ENCODE measurements around the gene HES7. TPM values are rescaled to one million over a fixed set of nuclear protein-coding genes. Genes with fewer than 3 reads are reported as not detected.
A peak's percentile ranks its signal among the peaks of the same experiment; 100 is the strongest.

Gene HES7
- polyA plus RNA-seq, 2 of the 4 experiments (the other 2 are of a cell fraction): 0.56 to 0.72 TPM

GRCh38 chr17:8133941-8134340, 10.0 kb upstream of the HES7 start:
- ATAC-seq (no peak), DNase-seq (ENCODE audit: low read depth in 1 of 2, low spot score in 1 of 2) (no peak), FAIRE-seq (no peak)
- Histone ChIP-seq H3K27ac (peak overlapping the region; percentile 35 to 64; a peak in 5 of 6 replicates), H3K4me1 (peaks cover 30% of the 10 kb centered on the region), H3K4me3 (no peak overlapping the region), H3K9me3 (no peaks in the 10 kb centered on the region), H3K4me2 (peak overlapping the region; percentile 16)
- TF ChIP-seq FOSL2 (IDR thresholded peaks at IDR 0.05) (no peak), FOSL2 (CRISPR knock-in tag; IDR thresholded peaks at IDR 0.05) (peak; percentile 80), SMC3 (IDR thresholded peaks at IDR 0.05) (no peak), TP53 (CRISPR knock-in tag; IDR thresholded peaks at IDR 0.05) (no peak)
- 34% methylated on average over 4 of the region's 4 CpGs for WGBS (ENCODE audit: missing lambda C conversion rate)
- POLR2A ChIA-PET: interaction anchor here (1.0 to 1.2 kb wide), 4 partner anchors 10 to 39 kb away, joined by 3 to 4 read pairs (median 3); partner anchors contain the start of gene HES7
- CTCF ChIA-PET: interaction anchor here (0.9 to 26.5 kb wide), 9 partner anchors 11 to 167 kb away, joined by 3 to 601 read pairs (median 4); partner anchors contain the start of genes ALOXE3, HES7, PER1 and VAMP2

- no peak overlapping the region for H3K4me3 ChIP-seq
- peaks cover 30% of the 10 kb centered on the region for H3K4me1 ChIP-seq
- no peak for DNase-seq (ENCODE audit: low read depth in 1 of 2, low spot score in 1 of 2)
- ChIA-PET CTCF (interaction anchor here (0.6 to 26.5 kb wide), 8 partner anchors 10 to 168 kb away, joined by 3 to 601 read pairs (median 4); partner anchors contain the start of genes ALOXE3, HES7, PER1 and VAMP2), POLR2A (interaction anchor here (1.0 to 1.2 kb wide), 3 partner anchors 9 to 40 kb away, joined by 3 to 4 read pairs (median 3); partner anchors contain the start of gene HES7)
- FAIRE-seq: no peak
- no peak for TF ChIP-seq MAZ (IDR thresholded peaks at IDR 0.05; ENCODE audit: borderline replicate concordance, low read depth, low read length)
- TF ChIP-seq SREBF2 (IDR thresholded peaks at IDR 0.05): no peak
- no peak for TF ChIP-seq NPAS2 (CRISPR knock-in tag; IDR thresholded peaks at IDR 0.05; ENCODE audit: borderline replicate concordance)
- TF ChIP-seq, protein P1, sequence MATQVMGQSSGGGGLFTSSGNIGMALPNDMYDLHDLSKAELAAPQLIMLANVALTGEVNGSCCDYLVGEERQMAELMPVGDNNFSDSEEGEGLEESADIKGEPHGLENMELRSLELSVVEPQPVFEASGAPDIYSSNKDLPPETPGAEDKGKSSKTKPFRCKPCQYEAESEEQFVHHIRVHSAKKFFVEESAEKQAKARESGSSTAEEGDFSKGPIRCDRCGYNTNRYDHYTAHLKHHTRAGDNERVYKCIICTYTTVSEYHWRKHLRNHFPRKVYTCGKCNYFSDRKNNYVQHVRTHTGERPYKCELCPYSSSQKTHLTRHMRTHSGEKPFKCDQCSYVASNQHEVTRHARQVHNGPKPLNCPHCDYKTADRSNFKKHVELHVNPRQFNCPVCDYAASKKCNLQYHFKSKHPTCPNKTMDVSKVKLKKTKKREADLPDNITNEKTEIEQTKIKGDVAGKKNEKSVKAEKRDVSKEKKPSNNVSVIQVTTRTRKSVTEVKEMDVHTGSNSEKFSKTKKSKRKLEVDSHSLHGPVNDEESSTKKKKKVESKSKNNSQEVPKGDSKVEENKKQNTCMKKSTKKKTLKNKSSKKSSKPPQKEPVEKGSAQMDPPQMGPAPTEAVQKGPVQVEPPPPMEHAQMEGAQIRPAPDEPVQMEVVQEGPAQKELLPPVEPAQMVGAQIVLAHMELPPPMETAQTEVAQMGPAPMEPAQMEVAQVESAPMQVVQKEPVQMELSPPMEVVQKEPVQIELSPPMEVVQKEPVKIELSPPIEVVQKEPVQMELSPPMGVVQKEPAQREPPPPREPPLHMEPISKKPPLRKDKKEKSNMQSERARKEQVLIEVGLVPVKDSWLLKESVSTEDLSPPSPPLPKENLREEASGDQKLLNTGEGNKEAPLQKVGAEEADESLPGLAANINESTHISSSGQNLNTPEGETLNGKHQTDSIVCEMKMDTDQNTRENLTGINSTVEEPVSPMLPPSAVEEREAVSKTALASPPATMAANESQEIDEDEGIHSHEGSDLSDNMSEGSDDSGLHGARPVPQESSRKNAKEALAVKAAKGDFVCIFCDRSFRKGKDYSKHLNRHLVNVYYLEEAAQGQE (IDR thresholded peaks at IDR 0.05): no peak
- TF ChIP-seq RFX5 (IDR thresholded peaks at IDR 0.05): no peak
- no peak for TF ChIP-seq HES2 (IDR thresholded peaks at IDR 0.05)
- TF ChIP-seq MAX (IDR thresholded peaks at IDR 0.05): no peak
- TF ChIP-seq HOXB5 (CRISPR knock-in tag; IDR thresholded peaks at IDR 0.05): no peak
- TF ChIP-seq RARB (CRISPR knock-in tag; IDR thresholded peaks at IDR 0.05): no peak
- no peak for TF ChIP-seq ELK1 (IDR thresholded peaks at IDR 0.05; ENCODE audit: low read depth, low read length)
- TF ChIP-seq CEBPB (IDR thresholded peaks at IDR 0.05): no peak
- TF ChIP-seq HDAC2 (IDR thresholded peaks at IDR 0.05): no peak
- TF ChIP-seq CBX8 (IDR thresholded peaks at IDR 0.05): no peak
- TF ChIP-seq ZFP36 (IDR thresholded peaks at IDR 0.05; ENCODE audit: borderline replicate concordance, partially characterized antibody): no peak
- no peak for TF ChIP-seq JUN (IDR thresholded peaks at IDR 0.05)
- TF ChIP-seq EP300 (IDR thresholded peaks at IDR 0.05): no peak
- TF ChIP-seq, protein P2, sequence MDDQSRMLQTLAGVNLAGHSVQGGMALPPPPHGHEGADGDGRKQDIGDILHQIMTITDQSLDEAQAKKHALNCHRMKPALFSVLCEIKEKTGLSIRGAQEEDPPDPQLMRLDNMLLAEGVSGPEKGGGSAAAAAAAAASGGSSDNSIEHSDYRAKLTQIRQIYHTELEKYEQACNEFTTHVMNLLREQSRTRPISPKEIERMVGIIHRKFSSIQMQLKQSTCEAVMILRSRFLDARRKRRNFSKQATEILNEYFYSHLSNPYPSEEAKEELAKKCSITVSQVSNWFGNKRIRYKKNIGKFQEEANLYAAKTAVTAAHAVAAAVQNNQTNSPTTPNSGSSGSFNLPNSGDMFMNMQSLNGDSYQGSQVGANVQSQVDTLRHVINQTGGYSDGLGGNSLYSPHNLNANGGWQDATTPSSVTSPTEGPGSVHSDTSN (IDR thresholded peaks at IDR 0.05): no peak
- peak overlapping the region; percentile 16; the same call in 2 of the 3 replicates for H3K4me2 ChIP-seq
- H3K27ac ChIP-seq: peak overlapping the region; percentile 35 to 64; a peak in 5 of 6 replicates
- no peaks in the 10 kb centered on the region for H3K9me3 ChIP-seq
- no peak; a peak in 3 of 6 replicates for ATAC-seq
- 79% methylated on average over 12 of the region's 12 CpGs for WGBS (ENCODE audit: missing lambda C conversion rate)
These were observed 9.5 kb upstream of the HES7 start for GRCh38 chr17:8133399-8133798.

Measured in A549 (cell line).